HG03066 (cell line): ENCODE measurements around the gene RUNX3.

Source experiments
- ATAC-seq: cut with Tn5 transposase; IDR thresholded peaks from one replicate; pipeline ENCODE4 v1.9.1; 2021; ENCODE audit warnings: low read depth; ENCODE audit not compliant: unreplicated experiment

RUNX3 gene

GRCh38 chr1:24867084-24867870 lies 62.8 kb downstream of the RUNX3 start:
- no peak for ATAC-seq

GRCh38 chr1:24866211-24867083 lies 63.6 kb downstream of the RUNX3 start:
- no peak for ATAC-seq

- ATAC-seq, result no peak
Measured at GRCh38 chr1:24865587-24865986, 64.5 kb downstream of the RUNX3 start.

- ATAC-seq, result no peak
Measured at GRCh38 chr1:24865168-24865567, 64.9 kb downstream of the RUNX3 start.

GRCh38 chr1:24864370-24864777 lies 65.7 kb downstream of the RUNX3 start:
- no peak for ATAC-seq

- ATAC-seq, result no peak
Measured at GRCh38 chr1:24862775-24863483, 67.1 kb downstream of the RUNX3 start.

- ATAC-seq, result no peak
Measured at GRCh38 chr1:24861821-24862727, 68.0 kb downstream of the RUNX3 start.

GRCh38 chr1:24860841-24861240 lies 69.2 kb downstream of the RUNX3 start:
- no peak for ATAC-seq

GRCh38 chr1:24859063-24860010 lies 70.7 kb downstream of the RUNX3 start:
- ATAC-seq, result no peak

GRCh38 chr1:24858277-24858676 lies 71.8 kb downstream of the RUNX3 start:
- ATAC-seq, result no peak

GRCh38 chr1:24857507-24858133 lies 72.5 kb downstream of the RUNX3 start:
- ATAC-seq, result no peak

- ATAC-seq, result no peak
Measured at GRCh38 chr1:24856787-24857506, 73.1 kb downstream of the RUNX3 start.

GRCh38 chr1:24855474-24855873 lies 74.6 kb downstream of the RUNX3 start:
- ATAC-seq, result no peak

- no peak for ATAC-seq
Measured at GRCh38 chr1:24853649-24854048, 76.4 kb downstream of the RUNX3 start.

GRCh38 chr1:24850328-24850920 lies 79.7 kb downstream of the RUNX3 start:
- ATAC-seq, result no peak

- ATAC-seq, result no peak
Measured at GRCh38 chr1:24849672-24850295, 80.3 kb downstream of the RUNX3 start.
